Measurements from ENCODE around the gene APOL6.

GRCh38 chr22:35605369-35605680, 42.9 kb upstream of the APOL6 start:
- TF ChIP-seq, protein P1, sequence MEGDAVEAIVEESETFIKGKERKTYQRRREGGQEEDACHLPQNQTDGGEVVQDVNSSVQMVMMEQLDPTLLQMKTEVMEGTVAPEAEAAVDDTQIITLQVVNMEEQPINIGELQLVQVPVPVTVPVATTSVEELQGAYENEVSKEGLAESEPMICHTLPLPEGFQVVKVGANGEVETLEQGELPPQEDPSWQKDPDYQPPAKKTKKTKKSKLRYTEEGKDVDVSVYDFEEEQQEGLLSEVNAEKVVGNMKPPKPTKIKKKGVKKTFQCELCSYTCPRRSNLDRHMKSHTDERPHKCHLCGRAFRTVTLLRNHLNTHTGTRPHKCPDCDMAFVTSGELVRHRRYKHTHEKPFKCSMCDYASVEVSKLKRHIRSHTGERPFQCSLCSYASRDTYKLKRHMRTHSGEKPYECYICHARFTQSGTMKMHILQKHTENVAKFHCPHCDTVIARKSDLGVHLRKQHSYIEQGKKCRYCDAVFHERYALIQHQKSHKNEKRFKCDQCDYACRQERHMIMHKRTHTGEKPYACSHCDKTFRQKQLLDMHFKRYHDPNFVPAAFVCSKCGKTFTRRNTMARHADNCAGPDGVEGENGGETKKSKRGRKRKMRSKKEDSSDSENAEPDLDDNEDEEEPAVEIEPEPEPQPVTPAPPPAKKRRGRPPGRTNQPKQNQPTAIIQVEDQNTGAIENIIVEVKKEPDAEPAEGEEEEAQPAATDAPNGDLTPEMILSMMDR (IDR thresholded peaks at IDR 0.05): no peak
- no peak for TF ChIP-seq POLR2A (IDR thresholded peaks at IDR 0.05)

Data from uterus (tissue), 2 donors.